Progenitor cell of endocrine pancreas (in vitro differentiated cells): Measurements from ENCODE around the gene TRIM33. TPM values are rescaled to one million over a fixed set of nuclear protein-coding genes. Genes with fewer than 3 reads are reported as not detected.
A peak's percentile ranks its signal among the peaks of the same experiment; 100 is the strongest.

ENCODE experiments used
- DNase-seq: peaks from one replicate; pipeline ENCODE4 v3.0.0; 2021; ENCODE audit warnings: low spot score; ENCODE audit not compliant: unreplicated experiment
- H3K27ac Mint-ChIP-seq: 2 replicates; pipeline ENCODE4 v1.8.0; 2021; ENCODE audit warnings: mild to moderate bottlenecking, moderate library complexity, mixed read lengths
- H3K27me3 Mint-ChIP-seq: 2 replicates; pipeline ENCODE4 v1.8.0; 2021; ENCODE audit warnings: mixed read lengths
- H3K36me3 Mint-ChIP-seq: 2 replicates; pipeline ENCODE4 v1.8.0; 2022; ENCODE audit warnings: mixed read lengths; ENCODE audit not compliant: insufficient read depth
- H3K4me1 Mint-ChIP-seq: 2 replicates; pipeline ENCODE4 v1.8.0; 2021; ENCODE audit warnings: low read depth, mixed read lengths
- H3K4me3 Mint-ChIP-seq: 2 replicates; pipeline ENCODE4 v1.8.0; 2021; ENCODE audit warnings: low read depth, mild to moderate bottlenecking, moderate library complexity, mixed read lengths
- H3K9me3 Mint-ChIP-seq: 2 replicates; pipeline ENCODE4 v1.8.0; 2021; ENCODE audit warnings: low read depth, mixed read lengths
- total RNA-seq: library from RNA; stranded (reverse); gene quantifications from 2 replicates; pipeline ENCODE4 v1.2.1, GENCODE V29; 2021
- TF ChIP-seq, protein P1 (sequence below): fragments of 200-600 bp; sonication (generic); IDR thresholded peaks from one replicate; pipeline ENCODE4 v1.5.0; 2021; ENCODE audit warnings: antibody characterized with exemption, mild to moderate bottlenecking; ENCODE audit not compliant: unreplicated experiment

The TRIM33 gene
- total RNA-seq, 1 donor from 2014 or later = 66.5 TPM

DNA sequence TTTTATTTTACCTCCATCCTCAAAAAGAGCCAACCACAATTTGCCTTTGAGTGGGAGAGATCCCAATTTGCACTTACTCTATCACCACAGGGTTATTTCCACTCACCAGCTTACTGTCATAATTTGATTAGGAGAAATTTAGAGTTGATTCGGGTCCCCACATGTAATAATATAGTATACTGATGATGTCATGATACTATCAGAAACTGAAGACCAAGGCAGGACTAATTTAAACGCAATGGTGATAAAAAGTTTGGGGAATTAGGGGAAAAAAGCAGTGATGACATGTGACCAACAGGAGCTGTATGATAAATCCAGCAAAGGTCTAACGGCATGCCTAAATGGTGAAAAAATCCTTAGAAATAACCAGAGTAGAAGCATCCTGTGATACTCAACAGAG is 54.4 kb downstream of the TRIM33 start:
- H3K9me3 Mint-ChIP-seq = no peaks in the 10 kb centered on the region
- H3K27me3 Mint-ChIP-seq = no peaks in the 10 kb centered on the region
- no peak overlapping the region for H3K4me3 Mint-ChIP-seq
- DNase-seq = no peak
- no peak overlapping the region for H3K27ac Mint-ChIP-seq
- H3K36me3 Mint-ChIP-seq = peaks cover 43% of the 10 kb centered on the region
- TF ChIP-seq, protein P1, sequence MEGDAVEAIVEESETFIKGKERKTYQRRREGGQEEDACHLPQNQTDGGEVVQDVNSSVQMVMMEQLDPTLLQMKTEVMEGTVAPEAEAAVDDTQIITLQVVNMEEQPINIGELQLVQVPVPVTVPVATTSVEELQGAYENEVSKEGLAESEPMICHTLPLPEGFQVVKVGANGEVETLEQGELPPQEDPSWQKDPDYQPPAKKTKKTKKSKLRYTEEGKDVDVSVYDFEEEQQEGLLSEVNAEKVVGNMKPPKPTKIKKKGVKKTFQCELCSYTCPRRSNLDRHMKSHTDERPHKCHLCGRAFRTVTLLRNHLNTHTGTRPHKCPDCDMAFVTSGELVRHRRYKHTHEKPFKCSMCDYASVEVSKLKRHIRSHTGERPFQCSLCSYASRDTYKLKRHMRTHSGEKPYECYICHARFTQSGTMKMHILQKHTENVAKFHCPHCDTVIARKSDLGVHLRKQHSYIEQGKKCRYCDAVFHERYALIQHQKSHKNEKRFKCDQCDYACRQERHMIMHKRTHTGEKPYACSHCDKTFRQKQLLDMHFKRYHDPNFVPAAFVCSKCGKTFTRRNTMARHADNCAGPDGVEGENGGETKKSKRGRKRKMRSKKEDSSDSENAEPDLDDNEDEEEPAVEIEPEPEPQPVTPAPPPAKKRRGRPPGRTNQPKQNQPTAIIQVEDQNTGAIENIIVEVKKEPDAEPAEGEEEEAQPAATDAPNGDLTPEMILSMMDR = no peak
- peaks cover 9% of the 10 kb centered on the region for H3K4me1 Mint-ChIP-seq

DNA sequence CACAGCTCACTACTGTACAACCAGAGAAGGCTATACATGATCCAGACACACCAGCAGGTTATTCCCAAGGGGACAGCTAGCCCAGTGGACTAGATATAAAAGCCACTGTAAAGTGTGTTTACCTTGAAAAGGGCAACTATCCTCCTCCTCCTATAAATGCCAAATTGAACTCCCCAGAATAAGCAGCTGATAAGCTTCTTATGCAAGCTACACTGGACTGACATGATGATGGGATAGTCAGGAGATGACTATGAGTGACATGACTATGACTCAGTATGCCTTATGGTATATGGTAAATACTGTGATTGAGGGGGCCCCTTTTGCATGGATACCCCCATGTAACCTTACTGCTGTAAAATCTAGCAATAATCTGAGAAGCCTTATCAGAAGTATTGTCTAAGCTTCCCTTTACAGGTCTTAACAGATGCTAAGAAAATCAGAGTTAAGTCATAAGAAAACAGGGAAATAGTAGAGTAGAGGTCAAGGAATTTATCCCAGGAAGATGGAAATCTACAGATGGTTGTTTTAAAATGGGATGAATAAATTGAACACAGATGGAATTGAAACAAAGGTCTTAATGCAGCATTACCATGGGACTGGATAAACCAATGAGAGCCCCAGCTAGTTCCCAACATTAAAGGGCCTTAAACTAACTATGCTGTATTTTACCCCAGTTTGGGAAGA is 55.8 kb downstream of the TRIM33 start:
- no peak overlapping the region for H3K4me3 Mint-ChIP-seq
- peaks cover 9% of the 10 kb centered on the region for H3K4me1 Mint-ChIP-seq
- no peak overlapping the region for H3K27ac Mint-ChIP-seq
- TF ChIP-seq, protein P1 = no peak
- H3K9me3 Mint-ChIP-seq = no peaks in the 10 kb centered on the region
- DNase-seq = no peak
- no peaks in the 10 kb centered on the region for H3K27me3 Mint-ChIP-seq
- peaks cover 40% of the 10 kb centered on the region for H3K36me3 Mint-ChIP-seq

DNA sequence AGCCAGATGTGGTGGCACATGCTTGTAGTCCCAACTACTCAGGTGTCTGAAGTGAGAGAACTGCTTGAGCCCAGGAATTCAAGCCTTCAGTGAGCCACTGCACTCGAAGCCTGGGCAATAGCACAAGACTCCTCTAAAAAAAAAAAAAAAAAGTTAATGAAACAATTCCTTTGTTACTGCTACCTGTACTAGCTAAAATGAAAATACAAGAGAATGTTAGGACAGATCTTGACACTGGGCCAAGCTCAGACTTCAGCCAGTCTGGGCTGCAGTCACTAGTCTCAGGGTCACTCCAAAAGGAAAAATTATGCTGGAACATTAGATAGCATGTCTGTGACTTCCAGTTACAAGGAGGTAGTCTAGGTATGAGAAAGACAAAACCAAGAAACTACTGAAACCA is 56.5 kb downstream of the TRIM33 start:
- Mint-ChIP-seq H3K4me3 (no peak overlapping the region), H3K27me3 (no peaks in the 10 kb centered on the region), H3K27ac (no peak overlapping the region), H3K4me1 (peaks cover 9% of the 10 kb centered on the region), H3K36me3 (peaks cover 36% of the 10 kb centered on the region), H3K9me3 (no peaks in the 10 kb centered on the region)
- DNase-seq = no peak
- TF ChIP-seq, protein P1 = no peak

DNA sequence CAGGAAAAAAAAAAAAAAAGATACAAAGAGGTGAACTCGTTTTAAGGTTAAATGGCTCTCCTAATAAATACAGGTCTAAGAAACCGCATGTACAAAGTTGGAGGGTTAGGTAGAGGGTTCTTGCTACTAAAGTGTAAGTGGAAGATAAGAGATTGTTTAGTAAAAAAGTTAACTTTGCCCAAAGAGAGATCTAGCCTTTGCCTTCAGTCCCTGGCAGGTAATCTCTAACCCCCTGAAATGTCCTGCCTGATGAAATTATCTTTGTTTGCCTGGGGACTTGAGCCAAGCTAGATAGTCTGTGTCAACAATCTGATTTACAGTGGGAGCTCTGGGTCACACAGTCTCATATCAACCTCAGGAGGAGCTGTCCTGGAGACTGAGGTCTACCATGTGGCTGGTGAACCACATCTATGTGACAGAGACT is 57.6 kb downstream of the TRIM33 start:
- Mint-ChIP-seq H3K9me3 (no peaks in the 10 kb centered on the region), H3K4me1 (peaks cover 9% of the 10 kb centered on the region), H3K27me3 (no peaks in the 10 kb centered on the region), H3K36me3 (peaks cover 26% of the 10 kb centered on the region), H3K4me3 (no peak overlapping the region), H3K27ac (peak overlapping the region; percentile 82)
- no peak for DNase-seq
- TF ChIP-seq, protein P1 = no peak

DNA sequence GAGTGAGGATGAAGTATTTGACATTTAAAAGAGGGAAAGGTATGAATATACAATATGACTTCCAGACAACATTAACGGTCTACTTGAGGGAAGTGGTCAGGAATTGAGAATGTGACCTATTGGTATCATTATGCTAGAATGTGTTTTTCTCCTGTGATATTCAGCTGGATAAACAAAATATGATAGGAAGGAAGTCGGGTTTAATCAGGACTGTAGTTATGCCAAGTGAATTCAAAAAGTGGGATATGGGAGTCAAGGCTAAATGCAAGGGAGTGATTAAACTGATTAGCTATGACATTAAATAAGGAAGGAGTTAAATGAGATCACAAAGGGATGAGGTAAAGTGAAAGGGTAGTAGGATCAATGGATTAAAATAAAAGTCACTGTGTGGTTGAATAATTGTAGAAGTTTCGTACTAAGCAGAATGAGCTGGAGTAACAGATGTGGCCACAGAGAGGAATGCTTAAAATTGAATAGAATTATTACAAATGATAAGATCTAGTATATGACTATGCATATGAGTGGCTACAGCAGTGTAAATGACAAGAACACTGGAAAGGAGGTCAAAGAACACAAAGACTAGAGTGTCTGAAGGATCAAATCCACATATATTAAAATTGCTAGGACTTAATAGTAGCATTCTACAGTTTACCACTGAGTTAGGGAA is 62.5 kb downstream of the TRIM33 start:
- Mint-ChIP-seq H3K4me1 (peaks cover 7% of the 10 kb centered on the region), H3K4me3 (no peak overlapping the region), H3K9me3 (no peaks in the 10 kb centered on the region), H3K27me3 (no peaks in the 10 kb centered on the region), H3K36me3 (peaks cover 20% of the 10 kb centered on the region), H3K27ac (no peak overlapping the region)
- no peak for DNase-seq
- TF ChIP-seq, protein P1 = no peak
